Tibial artery (tissue), 4 donors: ENCODE data around the gene CYP27C1.

Experiments
- DNase-seq, 2 donors: peaks; one replicate each; pipeline ENCODE4 v3.0.0-alpha.2; 2019
- H3K27ac ChIP-seq, 2 donors: fragments of 200-600 bp; sonication (generic) in 1 of 2; 1 replicate in 1 of 2; 2 replicates in 1 of 2; pipeline ENCODE4 v1.5.1; 2018 to 2019; ENCODE audit warnings: mild to moderate bottlenecking in 1 of 2
- H3K27me3 ChIP-seq, 2 donors: fragments of 200-600 bp; sonication (generic) in 1 of 2; one replicate each; pipeline versions ENCODE4 v1.5.1 to v1.6.0; 2016 to 2019
- H3K36me3 ChIP-seq, 3 donors: fragments of 200-600 bp; sonication (generic) in 2 of 3; one replicate each; pipeline ENCODE4 v1.5.1; 2016 to 2019; ENCODE audit warnings: mild to moderate bottlenecking in 2 of 3
- H3K4me1 ChIP-seq, 4 donors: fragments of 200-600 bp; sonication (generic) in 2 of 4; 1 replicate in 3 of 4; 2 replicates in 1 of 4; pipeline ENCODE4 v1.5.1; 2016 to 2019
- H3K4me3 ChIP-seq, 2 donors: fragments of 200-600 bp; sonication (generic) in 1 of 2; 1 replicate in 1 of 2; 2 replicates in 1 of 2; pipeline ENCODE4 v1.5.1; 2018 to 2019; ENCODE audit warnings: mild to moderate bottlenecking in 2 of 2
- H3K9me3 ChIP-seq, 3 donors: fragments of 200-600 bp; sonication (generic) in 1 of 3; one replicate each; pipeline ENCODE4 v1.5.1; 2016 to 2019
- CTCF ChIP-seq, 2 experiments: fragments of 200-600 bp in 1 of 2; fragments of 450-650 bp in 1 of 2; IDR thresholded peaks; one replicate each; pipeline ENCODE4 v1.5.1; 2017 to 2019; ENCODE audit warnings: antibody characterized with exemption in 2 of 2, mild to moderate bottlenecking in 1 of 2, moderate library complexity in 1 of 2
- intact Hi-C: fragments of 100-400 bp; cut with DNase I; formaldehyde crosslinking; loops from one replicate; pipeline ENCODE4 v1.15.0; 2023; ENCODE audit warnings: low total_unique reads

Gene CYP27C1

GRCh38 chr2:127150996-127151395 lies 69.1 kb downstream of the CYP27C1 start:
- Histone ChIP-seq H3K4me3 (no peak overlapping the region), H3K9me3 (no peaks in the 10 kb centered on the region), H3K36me3 (no peaks in the 10 kb centered on the region), H3K27ac (no peak overlapping the region), H3K4me1 (peaks cover 0 to 8% (median 0%) of the 10 kb centered on the region in 4 donors), H3K27me3 (no peaks in the 10 kb centered on the region)
- no peak for DNase-seq
- intact Hi-C loops: no loop called here
- no peak for TF ChIP-seq CTCF (IDR thresholded peaks at IDR 0.05)

- intact Hi-C loops: no loop called here
- TF ChIP-seq CTCF (IDR thresholded peaks at IDR 0.05): no peak
- Histone ChIP-seq H3K9me3 (no peaks in the 10 kb centered on the region), H3K27ac (no peak overlapping the region), H3K36me3 (no peaks in the 10 kb centered on the region), H3K27me3 (no peaks in the 10 kb centered on the region), H3K4me3 (no peak overlapping the region), H3K4me1 (peaks cover 0 to 12% (median 1%) of the 10 kb centered on the region in 4 donors)
- no peak for DNase-seq
These were observed 70.7 kb downstream of the CYP27C1 start for GRCh38 chr2:127149384-127149783.

GRCh38 chr2:127146820-127147502 lies 73.1 kb downstream of the CYP27C1 start:
- Histone ChIP-seq H3K27ac (no peak overlapping the region), H3K27me3 (no peaks in the 10 kb centered on the region), H3K36me3 (no peaks in the 10 kb centered on the region), H3K4me3 (no peak overlapping the region), H3K4me1 (peaks cover 0 to 14% (median 1%) of the 10 kb centered on the region in 4 donors), H3K9me3 (no peaks in the 10 kb centered on the region)
- intact Hi-C loops: no loop called here
- DNase-seq: no peak
- no peak for TF ChIP-seq CTCF (IDR thresholded peaks at IDR 0.05)

- Histone ChIP-seq H3K9me3 (no peaks in the 10 kb centered on the region), H3K4me3 (no peak overlapping the region), H3K27ac (no peak overlapping the region), H3K27me3 (no peaks in the 10 kb centered on the region), H3K36me3 (no peaks in the 10 kb centered on the region), H3K4me1 (peaks cover 0 to 14% (median 1%) of the 10 kb centered on the region in 4 donors)
- DNase-seq: no peak
- no peak for TF ChIP-seq CTCF (IDR thresholded peaks at IDR 0.05)
- intact Hi-C loops: no loop called here
These were observed 73.9 kb downstream of the CYP27C1 start for GRCh38 chr2:127146071-127146725.

GRCh38 chr2:127145280-127145895 lies 74.7 kb downstream of the CYP27C1 start:
- H3K9me3 ChIP-seq: no peaks in the 10 kb centered on the region
- peaks cover 0 to 14% (median 1%) of the 10 kb centered on the region in 4 donors for H3K4me1 ChIP-seq
- no peak for DNase-seq
- no peaks in the 10 kb centered on the region for H3K27me3 ChIP-seq
- intact Hi-C loops: no loop called here
- H3K4me3 ChIP-seq: no peak overlapping the region
- no peaks in the 10 kb centered on the region for H3K36me3 ChIP-seq
- no peak for TF ChIP-seq CTCF (IDR thresholded peaks at IDR 0.05)
- H3K27ac ChIP-seq: no peak overlapping the region
